ENCODE data around the gene ITGB8.

The ITGB8 gene

GRCh38 chr7:20354610-20355528 is 24.2 kb downstream of the ITGB8 start:
- no peaks in the 10 kb centered on the region for H3K27me3 ChIP-seq (ENCODE audit: control insufficient read depth, insufficient read depth, low read length)
- H3K27ac ChIP-seq (ENCODE audit: low read depth, low read length): no peak overlapping the region
- no peak overlapping the region for H3K4me3 ChIP-seq (ENCODE audit: low read depth, low read length)
- no peak overlapping the region for H3K9ac ChIP-seq (ENCODE audit: low read length)
- H3K36me3 ChIP-seq (ENCODE audit: control insufficient read depth, insufficient read depth, low read length): no peaks in the 10 kb centered on the region
- no peaks in the 10 kb centered on the region for H3K9me3 ChIP-seq (ENCODE audit: control insufficient read depth, insufficient read depth, low read depth, low read length)
- peaks cover 9% of the 10 kb centered on the region for H3K4me1 ChIP-seq (ENCODE audit: control insufficient read depth, insufficient read depth, low read length)

DNA sequence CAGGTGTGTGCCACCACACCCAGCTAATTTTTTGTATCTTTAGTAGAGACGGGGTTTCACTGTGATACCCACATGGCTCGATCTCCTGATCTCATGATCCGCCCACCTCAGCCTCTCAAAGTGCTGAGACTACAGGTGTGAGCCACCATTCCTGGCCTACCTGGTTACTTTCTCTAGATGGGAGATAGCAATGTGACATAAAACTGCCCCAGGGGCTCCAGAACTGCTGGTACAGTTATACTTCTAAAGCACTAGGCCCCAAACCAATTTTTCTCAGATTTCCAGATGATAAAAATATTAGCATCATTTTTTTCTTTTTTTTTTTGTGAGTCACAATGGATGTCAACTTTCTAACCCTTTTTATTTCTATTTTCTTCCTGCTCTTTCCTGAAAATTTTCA is 27.4 kb downstream of the ITGB8 start:
- no peaks in the 10 kb centered on the region for H3K27me3 ChIP-seq (ENCODE audit: control insufficient read depth, insufficient read depth, low read length)
- H3K9ac ChIP-seq (ENCODE audit: low read length): no peak overlapping the region
- H3K27ac ChIP-seq (ENCODE audit: low read depth, low read length): no peak overlapping the region
- H3K4me1 ChIP-seq (ENCODE audit: control insufficient read depth, insufficient read depth, low read length): peaks cover 3% of the 10 kb centered on the region; the same call in 1 of the 2 replicates
- no peak overlapping the region for H3K4me3 ChIP-seq (ENCODE audit: low read depth, low read length)
- H3K9me3 ChIP-seq (ENCODE audit: control insufficient read depth, insufficient read depth, low read depth, low read length): no peaks in the 10 kb centered on the region
- H3K36me3 ChIP-seq (ENCODE audit: control insufficient read depth, insufficient read depth, low read length): no peaks in the 10 kb centered on the region

- Histone ChIP-seq H3K27me3 (ENCODE audit: control insufficient read depth, insufficient read depth, low read length) (no peaks in the 10 kb centered on the region), H3K4me1 (ENCODE audit: control insufficient read depth, insufficient read depth, low read length) (peaks cover 3% of the 10 kb centered on the region; the same call in 1 of the 2 replicates), H3K9ac (ENCODE audit: low read length) (no peak overlapping the region), H3K9me3 (ENCODE audit: control insufficient read depth, insufficient read depth, low read depth, low read length) (no peaks in the 10 kb centered on the region), H3K4me3 (ENCODE audit: low read depth, low read length) (no peak overlapping the region), H3K27ac (ENCODE audit: low read depth, low read length) (no peak overlapping the region), H3K36me3 (ENCODE audit: control insufficient read depth, insufficient read depth, low read length) (no peaks in the 10 kb centered on the region)
These were observed 28.1 kb downstream of the ITGB8 start for GRCh38 chr7:20358762-20359282.

DNA sequence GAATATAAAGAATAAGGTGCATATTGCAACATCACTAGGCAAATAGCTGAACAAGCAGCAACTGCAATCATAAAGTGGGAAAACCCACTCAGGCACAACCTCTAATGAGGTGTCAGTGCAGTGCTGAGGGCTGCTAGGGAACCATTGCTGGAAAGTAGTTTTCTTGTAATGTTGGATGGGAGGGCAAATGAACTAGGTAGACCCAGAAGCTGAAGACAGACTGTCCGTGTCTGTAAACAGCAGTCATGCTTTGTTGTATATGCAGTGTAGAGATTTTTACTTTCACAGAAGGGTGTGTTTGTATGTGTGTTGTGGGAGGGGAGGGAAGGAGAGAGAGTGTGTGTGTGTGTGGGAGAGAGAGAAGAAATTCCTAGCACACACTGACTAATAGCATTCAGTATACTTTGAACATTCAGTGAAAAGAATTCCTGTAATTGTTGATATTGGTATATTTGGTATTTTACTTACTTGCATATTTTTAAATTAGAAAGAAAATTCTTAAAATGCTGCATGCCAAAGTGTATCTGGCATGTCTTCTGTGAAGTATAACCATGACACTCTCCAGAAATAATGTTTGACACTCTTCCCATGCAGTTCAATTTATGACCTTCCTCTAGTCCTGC is 28.8 kb downstream of the ITGB8 start:
- no peak overlapping the region for H3K27ac ChIP-seq (ENCODE audit: low read depth, low read length)
- no peak overlapping the region for H3K9ac ChIP-seq (ENCODE audit: low read length)
- H3K4me1 ChIP-seq (ENCODE audit: control insufficient read depth, insufficient read depth, low read length): peaks cover 3% of the 10 kb centered on the region; the same call in 1 of the 2 replicates
- no peaks in the 10 kb centered on the region for H3K27me3 ChIP-seq (ENCODE audit: control insufficient read depth, insufficient read depth, low read length)
- no peak overlapping the region for H3K4me3 ChIP-seq (ENCODE audit: low read depth, low read length)
- H3K9me3 ChIP-seq (ENCODE audit: control insufficient read depth, insufficient read depth, low read depth, low read length): no peaks in the 10 kb centered on the region
- H3K36me3 ChIP-seq (ENCODE audit: control insufficient read depth, insufficient read depth, low read length): no peaks in the 10 kb centered on the region

- Histone ChIP-seq H3K9ac (ENCODE audit: low read length) (no peak overlapping the region), H3K36me3 (ENCODE audit: control insufficient read depth, insufficient read depth, low read length) (no peaks in the 10 kb centered on the region), H3K27me3 (ENCODE audit: control insufficient read depth, insufficient read depth, low read length) (no peaks in the 10 kb centered on the region), H3K4me3 (ENCODE audit: low read depth, low read length) (no peak overlapping the region), H3K27ac (ENCODE audit: low read depth, low read length) (no peak overlapping the region), H3K9me3 (ENCODE audit: control insufficient read depth, insufficient read depth, low read depth, low read length) (no peaks in the 10 kb centered on the region), H3K4me1 (ENCODE audit: control insufficient read depth, insufficient read depth, low read length) (no peaks in the 10 kb centered on the region)
These were observed 32.0 kb downstream of the ITGB8 start for GRCh38 chr7:20362574-20363253.

DNA sequence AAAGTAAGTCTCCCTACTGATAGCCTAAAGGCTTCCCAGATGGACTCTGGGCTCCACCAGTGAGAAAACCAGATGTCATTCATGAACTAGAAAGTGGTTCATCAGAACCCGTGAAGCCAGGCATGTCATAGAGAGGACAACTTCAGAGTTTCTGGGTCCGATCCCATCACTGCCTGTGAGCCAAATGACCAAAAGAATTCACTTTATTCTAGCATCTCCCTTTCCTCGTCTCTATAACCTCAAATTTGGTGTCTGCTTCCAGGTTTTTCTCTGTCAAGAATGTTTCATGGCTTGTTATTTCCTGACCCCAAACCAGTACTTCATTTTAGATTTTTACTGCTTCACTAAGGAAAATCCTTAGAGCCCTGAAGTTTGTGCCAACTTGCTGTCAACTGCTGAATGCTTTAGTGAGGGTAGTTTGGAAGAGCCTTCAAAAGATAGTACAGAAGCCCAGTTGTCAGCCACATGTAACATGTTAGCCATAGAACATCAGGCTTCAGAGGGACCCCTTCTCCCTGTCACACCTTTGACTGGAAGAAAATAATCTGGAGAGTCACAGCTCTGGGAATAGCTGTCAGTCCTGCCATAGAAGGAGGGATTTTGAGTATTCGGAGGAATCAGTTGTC is 34.0 kb downstream of the ITGB8 start:
- Histone ChIP-seq H3K4me1 (ENCODE audit: control insufficient read depth, insufficient read depth, low read length) (no peaks in the 10 kb centered on the region), H3K27me3 (ENCODE audit: control insufficient read depth, insufficient read depth, low read length) (no peaks in the 10 kb centered on the region), H3K9ac (ENCODE audit: low read length) (no peak overlapping the region), H3K36me3 (ENCODE audit: control insufficient read depth, insufficient read depth, low read length) (no peaks in the 10 kb centered on the region), H3K4me3 (ENCODE audit: low read depth, low read length) (no peak overlapping the region), H3K27ac (ENCODE audit: low read depth, low read length) (no peak overlapping the region), H3K9me3 (ENCODE audit: control insufficient read depth, insufficient read depth, low read depth, low read length) (no peaks in the 10 kb centered on the region)

DNA sequence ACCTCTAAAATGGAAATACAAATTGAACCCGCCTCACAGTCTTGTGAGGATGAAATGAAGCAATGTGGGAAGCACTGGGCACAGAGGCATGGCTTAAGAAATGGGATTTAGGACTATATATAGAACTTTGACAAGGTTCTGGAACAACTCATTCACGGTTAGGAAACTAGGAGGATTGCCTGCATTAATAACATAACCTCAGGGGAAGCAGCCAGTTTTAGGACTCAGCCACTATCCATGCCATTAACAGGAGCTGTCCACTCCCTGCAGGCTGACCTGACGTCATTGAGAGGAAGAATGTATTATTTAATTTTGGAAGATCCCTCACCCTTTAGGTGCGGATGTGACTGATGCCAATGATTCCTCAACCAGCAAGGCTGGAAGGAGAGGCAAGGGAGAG is 34.8 kb downstream of the ITGB8 start:
- Histone ChIP-seq H3K9me3 (ENCODE audit: control insufficient read depth, insufficient read depth, low read depth, low read length) (no peaks in the 10 kb centered on the region), H3K27ac (ENCODE audit: low read depth, low read length) (no peak overlapping the region), H3K27me3 (ENCODE audit: control insufficient read depth, insufficient read depth, low read length) (no peaks in the 10 kb centered on the region), H3K36me3 (ENCODE audit: control insufficient read depth, insufficient read depth, low read length) (no peaks in the 10 kb centered on the region), H3K9ac (ENCODE audit: low read length) (no peak overlapping the region), H3K4me1 (ENCODE audit: control insufficient read depth, insufficient read depth, low read length) (no peaks in the 10 kb centered on the region), H3K4me3 (ENCODE audit: low read depth, low read length) (no peak overlapping the region)

DNA sequence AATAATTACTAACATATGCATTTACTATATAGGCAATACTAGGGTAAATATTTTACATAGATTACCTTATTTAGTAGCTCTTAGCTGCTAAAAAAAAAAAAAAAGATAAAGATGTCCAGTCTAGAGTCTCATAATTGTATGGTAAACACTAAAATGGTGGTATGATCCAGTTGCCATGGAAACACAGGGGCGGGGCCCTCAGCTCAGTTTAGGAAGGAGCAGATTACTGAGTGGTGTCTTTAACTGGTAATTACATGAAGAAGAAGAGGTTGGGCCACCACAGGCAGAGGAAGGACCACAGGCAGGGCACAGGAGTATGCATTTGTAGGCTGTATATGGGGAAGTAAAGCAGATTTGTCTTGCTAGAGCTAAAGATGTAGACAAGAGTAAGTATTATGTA is 43.7 kb downstream of the ITGB8 start:
- H3K4me3 ChIP-seq (ENCODE audit: low read depth, low read length): no peak overlapping the region
- no peaks in the 10 kb centered on the region for H3K36me3 ChIP-seq (ENCODE audit: control insufficient read depth, insufficient read depth, low read length)
- H3K27me3 ChIP-seq (ENCODE audit: control insufficient read depth, insufficient read depth, low read length): no peaks in the 10 kb centered on the region
- H3K9me3 ChIP-seq (ENCODE audit: control insufficient read depth, insufficient read depth, low read depth, low read length): no peaks in the 10 kb centered on the region
- H3K9ac ChIP-seq (ENCODE audit: low read length): no peak overlapping the region
- H3K4me1 ChIP-seq (ENCODE audit: control insufficient read depth, insufficient read depth, low read length): no peaks in the 10 kb centered on the region
- no peak overlapping the region for H3K27ac ChIP-seq (ENCODE audit: low read depth, low read length)

DNA sequence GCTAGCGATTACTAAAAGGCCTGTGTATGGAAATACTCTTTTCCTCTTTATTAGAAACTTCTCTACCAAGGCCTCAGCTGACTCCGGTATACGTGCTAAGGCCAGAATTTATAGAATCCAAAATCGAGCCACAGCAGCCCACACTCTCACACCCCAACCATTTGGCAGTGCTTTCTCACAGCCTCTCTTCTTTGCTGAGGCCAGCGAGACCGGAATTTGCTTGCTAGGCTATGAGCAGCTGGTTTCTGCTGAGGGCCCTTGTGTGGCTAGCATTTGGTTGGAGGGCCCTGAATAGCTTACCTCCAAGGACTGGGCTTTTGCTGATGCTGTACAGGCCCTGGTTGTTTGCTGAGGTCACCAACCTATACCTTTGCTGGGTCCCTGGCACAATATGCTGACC is 46.1 kb downstream of the ITGB8 start:
- Histone ChIP-seq H3K4me3 (ENCODE audit: low read depth, low read length) (no peak overlapping the region), H3K9me3 (ENCODE audit: control insufficient read depth, insufficient read depth, low read depth, low read length) (no peaks in the 10 kb centered on the region), H3K36me3 (ENCODE audit: control insufficient read depth, insufficient read depth, low read length) (no peaks in the 10 kb centered on the region; the same call in none of the 2 replicates), H3K4me1 (ENCODE audit: control insufficient read depth, insufficient read depth, low read length) (no peaks in the 10 kb centered on the region), H3K27me3 (ENCODE audit: control insufficient read depth, insufficient read depth, low read length) (no peaks in the 10 kb centered on the region), H3K27ac (ENCODE audit: low read depth, low read length) (no peak overlapping the region), H3K9ac (ENCODE audit: low read length) (no peak overlapping the region)

GRCh38 chr7:20381406-20382034 is 50.8 kb downstream of the ITGB8 start:
- Histone ChIP-seq H3K36me3 (ENCODE audit: control insufficient read depth, insufficient read depth, low read length) (no peaks in the 10 kb centered on the region; the same call in none of the 2 replicates), H3K27me3 (ENCODE audit: control insufficient read depth, insufficient read depth, low read length) (no peaks in the 10 kb centered on the region), H3K9me3 (ENCODE audit: control insufficient read depth, insufficient read depth, low read depth, low read length) (no peaks in the 10 kb centered on the region), H3K4me3 (ENCODE audit: low read depth, low read length) (no peak overlapping the region), H3K4me1 (ENCODE audit: control insufficient read depth, insufficient read depth, low read length) (no peaks in the 10 kb centered on the region), H3K9ac (ENCODE audit: low read length) (no peak overlapping the region), H3K27ac (ENCODE audit: low read depth, low read length) (no peak overlapping the region)
